Activated CD8-positive, alpha-beta memory T cell treated with anti-CD3 and anti-CD28 coated beads, Interleukin-2, amount 50 U/mL, for 24 hours (primary cell): ENCODE results near the gene GAGE10.
"Not testable (repeated sequence)": the region's sequence is repeated elsewhere in the genome, so short reads cannot be mapped to it uniquely, and the experiment has no call there.

Source experiments
- DNase-seq: peaks from one replicate; pipeline ENCODE4 v3.0.0-alpha.2; 2020; ENCODE audit errors: extremely low read depth

The GAGE10 gene

DNA sequence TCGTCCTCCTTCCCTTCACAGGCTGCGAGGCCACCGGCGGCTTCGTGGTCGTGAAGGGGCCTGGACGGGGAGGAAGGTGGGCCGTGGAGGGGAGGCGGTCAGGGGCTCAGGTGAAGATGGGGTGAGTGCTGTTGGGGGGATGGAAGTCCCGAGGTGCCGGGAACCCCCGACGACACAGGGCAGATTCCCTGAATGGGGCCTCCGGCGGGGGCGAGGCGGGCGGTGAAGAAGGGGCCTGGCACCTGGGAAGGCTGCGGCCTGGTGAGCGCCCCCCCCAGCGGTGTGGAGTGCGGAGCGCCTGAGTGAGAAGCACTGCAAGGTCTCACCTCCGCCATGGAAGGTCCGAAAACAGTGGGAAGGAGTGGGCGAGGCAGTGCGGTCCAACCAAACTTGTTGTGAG is 18.8 kb downstream of the GAGE10 start:
- not testable (repeated sequence) for DNase-seq

DNA sequence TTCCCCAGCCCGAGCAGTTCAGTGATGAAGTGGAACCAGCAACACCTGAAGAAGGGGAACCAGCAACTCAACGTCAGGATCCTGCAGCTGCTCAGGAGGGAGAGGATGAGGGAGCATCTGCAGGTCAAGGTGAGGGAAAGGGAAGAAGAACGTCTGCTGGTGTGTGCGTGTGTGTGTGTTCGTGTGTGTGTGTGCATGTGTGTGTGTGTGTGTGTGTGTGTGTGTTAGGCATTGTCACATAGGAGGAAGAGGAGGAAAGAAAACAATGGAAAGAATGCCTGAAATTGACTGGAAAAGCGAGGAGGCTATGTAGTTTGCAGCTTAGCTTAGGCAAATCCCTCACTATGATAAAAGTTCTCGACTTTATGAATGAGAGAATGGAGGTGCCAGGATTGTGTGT is 20.3 kb downstream of the GAGE10 start:
- not testable (repeated sequence) for DNase-seq

DNA sequence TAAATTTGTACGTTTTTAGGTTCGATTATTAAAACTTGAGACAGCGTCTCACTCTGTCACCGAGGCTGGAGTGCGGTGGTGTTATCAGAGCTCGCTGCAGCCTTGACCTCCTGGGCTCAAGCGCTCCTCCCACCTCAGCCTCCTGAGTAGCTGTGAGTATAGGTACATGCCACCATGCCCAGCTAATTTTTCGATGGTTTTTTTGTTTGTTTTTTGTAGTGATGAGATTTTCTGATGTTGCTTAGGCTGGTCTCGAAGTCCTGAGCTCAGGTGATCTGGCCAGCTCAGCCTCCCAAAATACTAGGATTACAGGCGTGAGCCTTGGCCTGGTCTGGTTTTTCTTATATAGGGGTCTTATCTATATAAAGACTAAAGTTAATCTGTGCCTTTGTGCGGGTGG is 27.0 kb downstream of the GAGE10 start:
- not testable (repeated sequence) for DNase-seq

DNA sequence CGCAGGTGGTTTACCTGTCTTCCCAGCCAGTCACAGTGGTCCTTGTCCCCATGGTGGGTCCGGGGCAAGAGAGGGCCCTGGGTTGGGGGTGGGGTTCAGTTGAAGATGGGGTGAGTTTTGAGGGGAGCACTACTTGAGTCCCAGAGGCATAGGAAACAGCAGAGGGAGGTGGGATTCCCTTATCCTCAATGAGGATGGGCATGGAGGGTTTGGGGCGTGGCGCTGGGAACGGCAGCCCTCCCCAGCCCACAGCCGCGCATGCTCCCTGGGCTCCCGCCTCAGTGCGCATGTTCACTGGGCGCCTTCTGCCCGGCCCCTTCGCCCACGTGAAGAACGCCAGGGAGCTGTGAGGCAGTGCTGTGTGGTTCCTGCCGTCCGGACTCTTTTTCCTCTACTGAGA is 27.8 kb downstream of the GAGE10 start, which contains the start of gene GAGE13:
GAGE13 (plus strand) TSS at position 301 of the 400 bp plus-strand sequence. CDS start 1,156 bp downstream, outside the sequence.
- DNase-seq, result not testable (repeated sequence)

DNA sequence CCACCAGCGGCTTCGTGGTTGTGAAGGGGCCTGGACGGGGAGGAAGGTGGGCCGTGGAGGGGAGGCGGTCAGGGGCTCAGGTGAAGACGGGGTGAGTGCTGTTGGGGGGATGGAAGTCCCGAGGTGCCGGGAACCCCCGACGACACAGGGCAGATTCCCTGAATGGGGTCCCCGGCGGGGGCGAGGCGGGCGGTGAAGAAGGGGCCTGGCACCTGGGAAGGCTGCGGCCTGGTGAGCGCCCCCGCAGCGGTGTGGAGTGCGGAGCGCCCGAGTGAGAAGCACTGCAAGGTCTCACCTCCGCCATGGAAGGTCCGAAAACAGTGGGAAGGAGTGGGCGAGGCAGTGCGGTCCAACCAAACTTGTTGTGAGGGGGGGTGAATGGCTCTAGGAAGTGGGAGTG is 28.4 kb downstream of the GAGE10 start:
- not testable (repeated sequence) for DNase-seq

DNA sequence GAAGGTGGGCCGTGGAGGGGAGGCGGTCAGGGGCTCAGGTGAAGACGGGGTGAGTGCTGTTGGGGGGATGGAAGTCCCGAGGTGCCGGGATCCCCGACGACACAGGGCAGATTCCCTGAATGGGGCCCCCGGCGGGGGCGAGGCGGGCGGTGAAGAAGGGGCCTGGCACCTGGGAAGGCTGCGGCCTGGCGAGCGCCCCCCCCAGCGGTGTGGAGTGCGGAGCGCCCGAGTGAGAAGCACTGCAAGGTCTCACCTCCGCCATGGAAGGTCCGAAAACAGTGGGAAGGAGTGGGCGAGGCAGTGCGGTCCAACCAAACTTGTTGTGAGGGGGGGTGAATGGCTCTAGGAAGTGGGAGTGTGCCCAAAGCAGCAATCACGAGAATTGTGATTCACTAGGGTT is 38.0 kb downstream of the GAGE10 start:
- DNase-seq, result not testable (repeated sequence)

DNA sequence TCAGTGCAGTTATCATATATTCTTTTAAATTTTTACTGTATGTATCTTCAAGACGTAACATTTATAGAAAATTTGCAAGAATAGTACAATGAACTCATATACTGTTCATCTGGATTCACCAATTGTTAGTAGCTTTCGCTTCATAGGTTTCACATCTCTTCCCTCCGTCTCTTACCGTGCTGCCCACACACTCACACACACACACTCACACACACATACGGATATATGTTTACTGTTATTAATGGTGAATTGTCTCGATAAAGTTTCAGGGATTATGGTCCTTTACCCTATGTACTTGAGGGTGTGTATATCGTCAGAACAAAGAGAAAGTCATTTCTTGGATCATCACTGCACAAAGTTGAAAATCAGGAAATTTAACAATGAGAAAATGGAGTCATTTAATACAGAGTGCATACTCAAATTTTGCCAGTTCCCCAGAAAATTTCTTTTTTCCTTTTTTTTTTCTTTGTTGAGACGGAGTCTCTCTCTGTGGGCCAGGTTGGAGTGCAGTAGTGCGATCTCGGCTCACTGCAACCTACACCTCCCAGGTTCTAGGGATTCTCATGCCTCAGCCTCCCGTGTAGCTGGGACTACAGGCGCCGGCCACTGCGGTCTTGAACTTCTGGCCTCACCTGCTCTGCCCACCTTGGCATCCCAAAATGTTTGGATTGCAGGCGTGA is 41.2 kb downstream of the GAGE10 start:
- not testable (repeated sequence) for DNase-seq

DNA sequence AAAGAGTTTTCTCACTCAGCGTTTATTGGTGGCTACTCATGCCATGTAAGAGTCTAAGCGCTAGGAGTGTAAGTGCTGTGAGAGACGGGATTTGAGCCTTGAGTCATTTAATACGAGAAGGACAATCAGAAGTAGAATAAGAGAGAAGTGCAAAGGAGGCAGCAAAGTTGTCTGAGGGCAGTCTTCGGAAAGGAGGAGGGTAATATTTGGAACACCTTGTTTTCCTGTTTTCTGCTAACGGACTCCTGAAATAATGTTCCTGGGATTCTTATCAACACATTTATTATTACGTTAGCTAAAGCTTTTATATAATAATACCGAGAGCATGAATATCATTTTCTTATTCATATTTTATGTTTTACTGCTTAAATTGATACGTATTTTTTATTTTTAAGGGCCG is 42.0 kb downstream of the GAGE10 start:
- not testable (repeated sequence) for DNase-seq

DNA sequence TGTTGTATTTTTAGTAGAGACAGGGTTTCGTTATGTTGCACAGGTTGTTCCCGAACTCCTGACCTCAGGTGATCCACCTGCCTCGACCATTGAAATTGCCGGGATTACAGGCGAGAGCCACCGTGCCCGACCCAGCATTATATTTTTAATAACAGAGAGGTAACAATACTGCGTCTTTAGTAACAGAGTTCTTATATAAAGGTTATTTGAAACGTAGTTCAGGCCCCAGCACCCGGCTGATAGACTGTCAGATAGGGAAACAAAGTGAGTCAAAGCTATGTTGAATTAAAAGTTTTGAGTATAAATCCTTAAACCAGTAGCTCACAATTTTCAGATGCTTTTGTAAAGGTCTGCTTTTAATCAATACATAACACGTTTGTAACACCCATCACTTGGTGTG is 42.7 kb downstream of the GAGE10 start:
- DNase-seq, result not testable (repeated sequence)
